H1 (cell line): Measurements from ENCODE around the gene PMS1. TPM values are rescaled to one million over a fixed set of nuclear protein-coding genes. Genes with fewer than 3 reads are reported as not detected.
"Not testable (repeated sequence)": the region's sequence is repeated elsewhere in the genome, so short reads cannot be mapped to it uniquely, and the experiment has no call there.

ENCODE experiments used
- CTCF ChIA-PET: fragments of 300-600 bp; sonication (Branson Sonifier 250); formaldehyde crosslinking; loops from one replicate; lab custom pipeline; 2021; ENCODE audit not compliant: partially characterized antibody; lab: Charles Lee
- POLR2A ChIA-PET: fragments of 300-600 bp; sonication (Branson Sonifier 250); formaldehyde crosslinking; loops from one replicate; lab custom pipeline; 2021; ENCODE audit warnings: inconsistent platforms; ENCODE audit not compliant: partially characterized antibody; lab: Charles Lee
- DNase-seq, 2 experiments: peaks; one replicate each; pipeline versions ENCODE4 v3.0.0 to v3.0.0-alpha.2; 2010 to 2022; ENCODE audit warnings: low spot score in 2 of 2, low read depth in 1 of 2, mixed read lengths in 1 of 2
- FAIRE-seq: peaks from 2 replicates; lab custom pipeline; 2011; peaks lifted over from hg19 to GRCh38; lab: Jason Lieb, UNC
- H2AFZ ChIP-seq: 2 replicates; pipeline ENCODE4 v1.8.1; 2012; ENCODE audit warnings: low read length, inconsistent platforms
- H2AK5ac ChIP-seq: 2 replicates; pipeline ENCODE4 v1.6.1; 2013; ENCODE audit warnings: low read depth, low read length
- H2BK120ac ChIP-seq: replicated peaks from 2 replicates; pipeline ENCODE3; 2013; ENCODE audit warnings: low read depth, low read length, inconsistent platforms
- H2BK12ac ChIP-seq: 2 replicates; pipeline ENCODE4 v1.6.1; 2013; ENCODE audit warnings: low read depth, low read length
- H2BK15ac ChIP-seq: 2 replicates; pipeline ENCODE4 v1.6.1; 2013; ENCODE audit warnings: low read length
- H2BK20ac ChIP-seq: 2 replicates; pipeline ENCODE4 v1.6.1; 2013; ENCODE audit warnings: low read length
- H2BK5ac ChIP-seq: 2 replicates; pipeline ENCODE4 v1.6.1; 2013; ENCODE audit warnings: low read depth, low read length
- H3K14ac ChIP-seq: 2 replicates; pipeline ENCODE4 v1.6.1; 2013; ENCODE audit warnings: inconsistent platforms; ENCODE audit not compliant: insufficient read length
- H3K18ac ChIP-seq: 2 replicates; pipeline ENCODE4 v1.6.1; 2013; ENCODE audit warnings: low read length; ENCODE audit errors: extremely low read depth
- H3K23ac ChIP-seq: 2 replicates; pipeline ENCODE4 v1.6.1; 2013; ENCODE audit warnings: inconsistent platforms; ENCODE audit not compliant: insufficient read length
- H3K23me2 ChIP-seq: 2 replicates; pipeline ENCODE4 v1.6.1; 2013; ENCODE audit warnings: low read depth, low read length
- H3K27ac ChIP-seq: 2 replicates; pipeline ENCODE4 v1.6.1; 2011; ENCODE audit warnings: low read depth, low read length, inconsistent platforms
- H3K27me3 ChIP-seq, 4 experiments: replicated peaks in 1 of 4; 1 replicate in 1 of 4; 2 replicates in 3 of 4; pipeline versions ENCODE4 v1.6.1 to v1.8.1; 2011 to 2013; ENCODE audit warnings: low read length in 3 of 4, mild to moderate bottlenecking in 3 of 4, inconsistent platforms in 2 of 4, mixed read lengths in 2 of 4, moderate library complexity in 1 of 4; ENCODE audit not compliant: control insufficient read depth in 3 of 4, insufficient read depth in 3 of 4; ENCODE audit errors: extremely low read depth in 1 of 4
- H3K36me3 ChIP-seq, 4 experiments: 2 replicates each; pipeline versions ENCODE4 v1.6.1 to v1.8.1; 2011 to 2013; ENCODE audit warnings: mild to moderate bottlenecking in 4 of 4, low read length in 3 of 4, moderate library complexity in 2 of 4, control low read depth in 1 of 4, inconsistent platforms in 1 of 4; ENCODE audit not compliant: insufficient read depth in 4 of 4, control insufficient read depth in 2 of 4
- H3K4ac ChIP-seq: replicated peaks from 2 replicates; pipeline ENCODE3; 2013; ENCODE audit warnings: low read length, low read depth, mixed read lengths, inconsistent platforms; ENCODE audit not compliant: insufficient read length
- H3K4me1 ChIP-seq, 4 experiments: replicated peaks in 1 of 4; 1 replicate in 1 of 4; 2 replicates in 3 of 4; pipeline versions ENCODE4 v1.6.1 to v1.8.1; 2011 to 2013; ENCODE audit warnings: low read length in 3 of 4, inconsistent platforms in 2 of 4, mixed read lengths in 1 of 4; ENCODE audit not compliant: insufficient read depth in 4 of 4, control insufficient read depth in 3 of 4
- H3K4me2 ChIP-seq, 2 experiments: 2 replicates each; pipeline versions ENCODE4 v1.6.1 to v1.8.1; 2011 to 2013; ENCODE audit warnings: low read depth in 2 of 2, low read length in 2 of 2, control low read depth in 1 of 2, inconsistent platforms in 1 of 2, mild to moderate bottlenecking in 1 of 2; ENCODE audit not compliant: insufficient read depth in 1 of 2
- H3K4me3 ChIP-seq, 4 experiments: fragments of 200-600, 300-600 bp in 1 of 4; sonication (generic), shearing (Covaris generic), sonication (Bioruptor Twin) in 1 of 4; 2 replicates each; pipeline versions ENCODE4 v1.5.1 to v1.8.1; 2011 to 2016; ENCODE audit warnings: low read length in 4 of 4, low read depth in 3 of 4, control low read depth in 2 of 4, inconsistent platforms in 2 of 4, mild to moderate bottlenecking in 2 of 4, mixed read lengths in 1 of 4, moderate library complexity in 1 of 4; ENCODE audit not compliant: insufficient read depth in 2 of 4; ENCODE audit errors: extremely low read depth in 1 of 4
- H3K56ac ChIP-seq: replicated peaks from 2 replicates; pipeline ENCODE3; 2013; ENCODE audit warnings: low read depth, mild to moderate bottlenecking, mixed read lengths, low read length, inconsistent platforms; ENCODE audit not compliant: insufficient read length
- H3K79me1 ChIP-seq: 2 replicates; pipeline ENCODE4 v1.6.1; 2013; ENCODE audit warnings: low read depth, low read length, control low read depth
- H3K79me2 ChIP-seq, 2 experiments: 2 replicates each; pipeline versions ENCODE4 v1.6.1 to v1.8.1; 2012 to 2013; ENCODE audit warnings: low read length in 2 of 2, mild to moderate bottlenecking in 2 of 2, inconsistent platforms in 1 of 2; ENCODE audit not compliant: insufficient read depth in 2 of 2, control insufficient read depth in 1 of 2
- H3K9ac ChIP-seq, 4 experiments: replicated peaks in 1 of 4; 1 replicate in 1 of 4; 2 replicates in 3 of 4; pipeline versions ENCODE4 v1.6.1 to v1.8.1; 2011 to 2013; ENCODE audit warnings: low read depth in 3 of 4, low read length in 3 of 4, control low read depth in 2 of 4, mild to moderate bottlenecking in 2 of 4, moderate library complexity in 2 of 4, inconsistent platforms in 1 of 4; ENCODE audit errors: extremely low read depth in 1 of 4
- H3K9me3 ChIP-seq, 2 experiments: 2 replicates each; pipeline versions ENCODE4 v1.6.1 to v1.8.1; 2012 to 2013; ENCODE audit warnings: mild to moderate bottlenecking in 2 of 2, moderate library complexity in 2 of 2, control low read depth in 1 of 2, inconsistent platforms in 1 of 2, low read depth in 1 of 2, low read length in 1 of 2, mixed read lengths in 1 of 2; ENCODE audit not compliant: insufficient read depth in 2 of 2
- H4K20me1 ChIP-seq, 2 experiments: replicated peaks in 1 of 2; 2 replicates each; pipeline versions ENCODE3 to v1.8.1; 2011 to 2013; ENCODE audit warnings: inconsistent platforms in 2 of 2, low read length in 2 of 2, mild to moderate bottlenecking in 1 of 2; ENCODE audit not compliant: insufficient read depth in 2 of 2, control insufficient read depth in 1 of 2
- H4K5ac ChIP-seq: 2 replicates; pipeline ENCODE4 v1.6.1; 2013; ENCODE audit warnings: low read length, low read depth, mixed read lengths, inconsistent platforms; ENCODE audit not compliant: insufficient read length
- H4K8ac ChIP-seq: 2 replicates; pipeline ENCODE4 v1.8.0; 2013; ENCODE audit warnings: mild to moderate bottlenecking, moderate library complexity, low read length, inconsistent platforms; ENCODE audit not compliant: insufficient read depth; ENCODE audit errors: extremely low read depth
- H4K91ac ChIP-seq: replicated peaks from 2 replicates; pipeline ENCODE3; 2013; ENCODE audit warnings: low read length, mixed read lengths, inconsistent platforms; ENCODE audit not compliant: insufficient read length
- WGBS, 2 experiments: shearing (Covaris generic) in 1 of 2; methylation state at CpG; one replicate each; pipeline versions ENCODE4 v1.1.6 to v1.1.7; 2013 to 2015; ENCODE audit warnings: low lambda C conversion rate in 2 of 2, mixed read lengths in 2 of 2, inconsistent platforms in 1 of 2, low coverage in 1 of 2, missing lambda C conversion rate in 1 of 2; ENCODE audit not compliant: insufficient replicate concordance in 2 of 2, insufficient coverage in 1 of 2, insufficient read length in 1 of 2; ENCODE audit errors: extremely low coverage in 1 of 2, missing lambda C conversion rate in 1 of 2; 5-methylcytosine and 5-hydroxymethylcytosine counted together
- polyA plus RNA-seq, 7 experiments: library from polyadenylated mRNA; depleted of rRNA in 3 of 7; stranded (reverse) in 5 of 7; unstranded in 2 of 7; fragments of >200 nt in 5 of 7; fragments of 200-250 nt in 2 of 7; gene quantifications; 1 replicate in 5 of 7; 2 replicates in 1 of 7; 4 replicates in 1 of 7; pipeline versions ENCODE4 v1.2.1 to v1.2.3, GENCODE V29; 2011 to 2013; ENCODE audit warnings: missing spikeins in 2 of 7, mixed read lengths in 2 of 7
- total RNA-seq: library from RNA; stranded (reverse); fragmentation: NEBNext Ultra II Directional; extraction: Animal tissue kit (Norgen Biotek cat#: 25700); gene quantifications from 2 replicates; pipeline ENCODE4 v1.2.1, GENCODE V29; 2021

PMS1 gene
- total and polyA plus RNA-seq, 2 of the 8 experiments (the other 6 are each of a cell fraction or from before 2014, with no cell fraction given): 13.1 to 59.7 TPM

GRCh38 chr2:189760154-189760553 lies 24.1 kb upstream of the PMS1 start:
- H3K4ac ChIP-seq, H4K8ac ChIP-seq, FAIRE-seq, H3K14ac ChIP-seq, H3K36me3 ChIP-seq, H3K23me2 ChIP-seq, H3K27ac ChIP-seq, H2AK5ac ChIP-seq, H2BK20ac ChIP-seq, H3K18ac ChIP-seq, H2AFZ ChIP-seq, H2BK12ac ChIP-seq, H3K56ac ChIP-seq, H3K4me3 ChIP-seq, DNase-seq, H2BK15ac ChIP-seq, H3K23ac ChIP-seq, H4K91ac ChIP-seq, H3K79me2 ChIP-seq, H2BK5ac ChIP-seq, H2BK120ac ChIP-seq, H3K79me1 ChIP-seq, H3K9ac ChIP-seq, POLR2A ChIA-PET, H4K20me1 ChIP-seq, H4K5ac ChIP-seq, H3K4me1 ChIP-seq, H3K4me2 ChIP-seq, H3K27me3 ChIP-seq, H3K9me3 ChIP-seq: not testable (repeated sequence)
- 95% methylated on average over 14 of the region's 19 CpGs; no CpG with 5 or more reads in 1 of the 2 experiments for WGBS, 2 experiments
- CTCF ChIA-PET: interaction anchor here (1.4 to 4.5 kb wide), 2 partner anchors 11 to 13 kb away, joined by 4 to 21 read pairs; no protein-coding TSS in a partner anchor
